LHCN-M2 (cell line): ENCODE data around the gene CRACDL. TPM values are rescaled to one million over a fixed set of nuclear protein-coding genes. Genes with fewer than 3 reads are reported as not detected.

ENCODE experiments used
- DNase-seq: peaks from one replicate; pipeline ENCODE4 v3.0.0-alpha.2; 2012; ENCODE audit warnings: low read depth
- total RNA-seq: library from RNA; depleted of rRNA; stranded (reverse); fragments of >200 nt; gene quantifications from 2 replicates; pipeline ENCODE4 v1.2.3, GENCODE V29; 2014; rRNA removed

CRACDL gene
- total RNA-seq, 1 experiment from 2014 or later = not detected

- DNase-seq = no peak
Observed at GRCh38 chr2:98751748-98752147, 184.3 kb downstream of the CRACDL start.

GRCh38 chr2:98750593-98751282 lies 185.3 kb downstream of the CRACDL start:
- DNase-seq = no peak

DNA sequence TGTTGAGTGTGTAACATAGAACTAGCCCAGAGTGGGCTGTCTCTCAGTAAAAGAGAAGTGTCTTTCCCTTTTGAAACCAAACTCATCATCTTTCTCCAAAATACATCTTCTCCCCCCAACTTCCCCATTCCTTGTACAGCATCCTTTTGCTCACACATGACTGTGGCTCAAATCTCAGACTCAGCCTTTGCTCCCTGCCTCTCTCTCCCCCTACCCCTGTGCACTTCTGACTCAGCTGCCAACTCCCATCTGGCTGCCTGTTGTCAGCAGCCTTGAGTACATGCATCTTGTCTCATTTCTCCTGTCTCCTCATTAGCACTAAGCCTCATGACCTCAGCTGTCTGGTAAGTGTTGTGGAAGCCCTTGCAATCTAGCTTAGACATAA lies 187.0 kb downstream of the CRACDL start:
- no peak for DNase-seq

DNA sequence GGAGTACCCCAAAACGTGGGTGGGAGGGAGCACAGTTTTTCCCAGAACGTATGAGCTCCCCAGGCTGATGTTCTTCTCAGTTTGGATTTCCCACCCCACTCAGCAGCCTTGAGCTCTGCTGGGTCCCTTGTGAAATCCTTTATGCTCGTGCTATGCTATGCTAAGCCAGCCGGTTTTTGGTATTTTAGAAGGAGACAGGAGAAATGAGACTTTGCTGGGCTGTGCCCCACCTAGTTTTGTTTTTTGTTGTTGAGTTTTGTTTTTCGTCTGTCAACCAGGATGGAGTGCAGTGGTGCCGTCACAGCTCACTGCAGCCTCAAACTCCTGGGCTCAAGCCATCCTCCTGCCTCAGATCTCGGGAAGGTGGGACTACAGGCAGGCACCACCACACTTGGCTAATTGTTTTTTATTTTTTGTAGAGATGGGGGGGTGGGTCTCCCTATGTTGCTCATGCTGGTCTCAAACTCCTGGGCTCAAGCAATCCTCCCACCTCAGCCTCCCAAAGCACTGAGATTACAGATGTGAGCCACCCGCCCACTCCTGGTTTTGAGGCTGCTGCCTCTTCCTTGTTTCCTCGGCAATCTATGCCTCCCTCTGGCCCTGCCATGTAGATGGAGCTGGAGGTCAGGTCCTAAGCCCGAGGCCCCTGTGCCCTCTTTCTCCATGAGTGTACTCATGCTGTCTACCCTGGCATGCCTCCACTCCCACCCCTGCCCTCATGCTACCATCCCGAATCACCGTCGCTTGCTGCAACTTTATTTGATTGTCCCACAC lies 187.5 kb downstream of the CRACDL start:
- no peak for DNase-seq

DNA sequence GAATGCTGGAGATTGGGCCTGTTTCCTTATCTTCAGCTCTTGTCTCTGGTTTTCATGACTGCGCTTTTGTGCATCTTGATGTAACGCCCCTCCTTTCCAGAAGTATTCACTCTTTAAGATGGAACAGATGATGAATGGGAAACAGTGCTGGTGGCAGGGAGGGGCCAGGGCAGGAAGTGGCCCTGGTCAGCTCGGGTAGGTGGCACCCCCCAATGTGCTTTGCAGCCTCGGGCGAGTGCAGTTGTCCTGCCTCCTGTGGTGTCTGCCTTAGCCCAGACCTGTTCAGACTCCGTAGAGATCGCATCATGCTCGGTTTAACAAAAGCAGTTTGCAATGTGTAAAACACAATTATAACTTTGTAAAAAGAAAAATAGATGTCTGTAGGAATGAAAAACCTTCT lies 188.1 kb downstream of the CRACDL start:
- no peak for DNase-seq

DNA sequence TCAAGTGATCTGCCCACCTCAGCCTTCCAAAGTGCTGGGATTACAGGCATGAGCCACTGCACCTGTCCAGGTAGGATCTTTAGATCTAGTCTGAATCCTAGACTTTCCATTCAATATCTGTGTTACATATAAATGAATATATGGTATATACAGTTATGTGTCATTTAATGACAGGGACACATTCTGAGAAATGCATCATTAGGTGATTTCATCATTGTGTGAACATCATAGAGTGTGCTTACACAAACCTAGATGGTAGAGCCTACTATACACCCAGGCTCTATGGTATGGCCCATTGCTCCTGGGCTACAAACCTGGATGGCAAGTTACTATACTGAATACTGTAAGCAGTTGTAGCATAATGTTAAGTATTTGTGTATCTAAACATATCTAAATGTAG lies 189.6 kb downstream of the CRACDL start:
- DNase-seq = no peak

- no peak for DNase-seq
Observed at GRCh38 chr2:98744595-98744994, 191.4 kb downstream of the CRACDL start.

Other genes with a start within 250 kb of the CRACDL start
- gene MGAT4A, start 205.1 kb downstream of the CRACDL start, total RNA-seq = 0.17 TPM in 1 of 2 replicates, not detected in the other
- gene C2orf15, start 205.5 kb upstream of the CRACDL start, total RNA-seq = not detected in 2 replicates
- gene TSGA10, start 218.7 kb upstream of the CRACDL start, total RNA-seq = 1.5 and 2.5 TPM in 2 replicates
- 5.2 and 7.1 TPM in 2 replicates for gene LIPT1, start 218.7 kb upstream of the CRACDL start, total RNA-seq
- gene MITD1, start 244.8 kb upstream of the CRACDL start, total RNA-seq = 23.4 and 29.0 TPM in 2 replicates
- gene MRPL30, start 245.0 kb upstream of the CRACDL start, total RNA-seq = 36.9 and 38.6 TPM in 2 replicates